Heart right ventricle (tissue), 16 donors: Measurements from ENCODE around the gene LRRC27. TPM values are rescaled to one million over a fixed set of nuclear protein-coding genes. Genes with fewer than 3 reads are reported as not detected.
A peak's percentile ranks its signal among the peaks of the same experiment; 100 is the strongest.
"Not testable (repeated sequence)": the region's sequence is repeated elsewhere in the genome, so short reads cannot be mapped to it uniquely, and the experiment has no call there.

Experiments used
- ATAC-seq, 8 donors: fragments of 200-7000 bp; cut with Tn5 transposase; one replicate each; pipeline ENCODE4 v1.9.1; 2020; ENCODE audit warnings: mild to moderate bottlenecking in 8 of 8, moderate library complexity in 8 of 8, moderate number of reproducible peaks in 1 of 8
- DNase-seq, 2 donors: peaks; one replicate each; pipeline ENCODE4 v3.0.0-alpha.2; 2020
- H3K27ac ChIP-seq, 10 donors: fragments of 200-600 bp; sonication (generic) in 2 of 10; one replicate each; pipeline versions ENCODE4 v1.5.0 to v1.8.0; 2020 to 2022; ENCODE audit warnings: mild to moderate bottlenecking in 3 of 10
- H3K27me3 ChIP-seq, 7 donors: fragments of 200-600 bp; one replicate each; pipeline ENCODE4 v1.8.0; 2021 to 2022; ENCODE audit warnings: mild to moderate bottlenecking in 2 of 7
- H3K36me3 ChIP-seq, 9 donors: fragments of 200-600 bp; sonication (generic) in 1 of 9; one replicate each; pipeline versions ENCODE4 v1.5.0 to v1.8.0; 2020 to 2022; ENCODE audit warnings: mild to moderate bottlenecking in 2 of 9
- H3K4me1 ChIP-seq, 9 donors: fragments of 200-600 bp; sonication (generic) in 1 of 9; one replicate each; pipeline versions ENCODE4 v1.5.0 to v1.8.0; 2020 to 2022; ENCODE audit warnings: mild to moderate bottlenecking in 4 of 9
- H3K4me3 ChIP-seq, 10 donors: fragments of 200-600 bp; sonication (generic) in 2 of 10; one replicate each; pipeline versions ENCODE4 v1.5.0 to v1.8.0; 2020 to 2022; ENCODE audit warnings: mild to moderate bottlenecking in 7 of 10, moderate library complexity in 2 of 10
- H3K9me3 ChIP-seq, 11 donors: fragments of 200-600 bp in 10 of 11; sonication (generic) in 2 of 11; one replicate each; pipeline versions ENCODE4 v1.5.0 to v1.8.0; 2013 to 2022; ENCODE audit warnings: mild to moderate bottlenecking in 2 of 11, control low read depth in 1 of 11, moderate library complexity in 1 of 11
- CTCF ChIP-seq, 9 donors: fragments of 200-600 bp; sonication (generic) in 2 of 9; IDR thresholded peaks; one replicate each; pipeline versions ENCODE4 v1.5.0 to v1.8.0; 2021 to 2022; ENCODE audit warnings: antibody characterized with exemption in 9 of 9, mild to moderate bottlenecking in 5 of 9, moderate library complexity in 1 of 9
- WGBS, 2 donors: extraction: QIAGEN DNeasy Blood & Tissue Kit; methylation state at CpG; one replicate each; pipeline ENCODE4 v1.1.7; 2013; ENCODE audit warnings: inconsistent platforms in 1 of 2; 5-methylcytosine and 5-hydroxymethylcytosine counted together
- intact Hi-C, 10 donors: fragments of 100-400 bp; cut with DNase I; formaldehyde crosslinking; loops; one replicate each; pipeline versions ENCODE4 v1.11.1 to v1.14.2; 2022
- polyA plus RNA-seq, 2 donors: library from polyadenylated mRNA; stranded (reverse); fragments of 200-250 nt; gene quantifications; one replicate each; pipeline ENCODE4 v1.2.3, GENCODE V29; 2013
- total RNA-seq, 10 donors: library from RNA; stranded (reverse); fragmentation: NEBNext Ultra II Directional in 3 of 10; extraction: Animal tissue kit (Norgen Biotek cat#: 25700) in 3 of 10; gene quantifications; one replicate each; pipeline versions ENCODE4 v1.2.1 to v1.2.4, GENCODE V29; 2021 to 2023
- donor health status: Arrhythmogenic right ventricular cardiomyopathy.
- donor health status: ischemic (EF 13 %, LVEDD 7.1; RV severe dilation, severe dysfunction).
- donor health status: healthy with polysubstance abuse.
- donor health status: DM: no; HTN: yes; CAD: no.
- donor health status: DM: no; HTN: no; CAD: no.
- donor health status: ischemic (EF 25% LVEDD 6.9; RV normal size, moderate dysfunction).
- donor health status: ischemic (EF 25% LVEDD 5.7; RV mildly dilated, moderate dysfunction).
- donor health status: healthy.
- donor health status: DM: yes; HTN: yes; CAD: no.
- donor health status: Ischemic cardiomyopathy.
- donor health status: ischemic (EF 35%, LVEDD 5.7; RV mildly dilated, moderate dysfunction).
- donor health status: nonischemic (EF 11% LVEDD 7.7; RV severe dilation, severe dysfunction).
- donor health status: DM: yes; HTN: yes; CAD: no.
- donor health status: PGD.
- donor health status: ischemic (EF 29% LVEDD 5.4; RV normal size, mild dysfunction).
- donor health status: nonischemic (EF 23%, LVEDD 6.1; RV moderate dilation, normal function).

The LRRC27 gene
- total and polyA plus RNA-seq, 12 donors = 3.0 to 8.1 (median 4.7) TPM

GRCh38 chr10:132293201-132293812, 38.7 kb upstream of the LRRC27 start:
- intact Hi-C loops = loop anchor here in 1 of 10 donors (5.0 kb wide), 1 partner anchor 56 kb away; no protein-coding TSS in a partner anchor
- TF ChIP-seq CTCF (IDR thresholded peaks at IDR 0.05) = no peak
- Histone ChIP-seq H3K4me3 (no peak overlapping the region), H3K27ac (no peak overlapping the region), H3K36me3 (no peaks in the 10 kb centered on the region), H3K27me3 (peaks cover 0 to 8% (median 0%) of the 10 kb centered on the region in 7 donors), H3K4me1 (peaks cover 0 to 15% (median 6%) of the 10 kb centered on the region in 9 donors), H3K9me3 (peaks cover 0 to 19% (median 5%) of the 10 kb centered on the region in 11 donors)
- WGBS, 2 donors = 49 to 50% methylated on average over 16 of the region's 16 CpGs
- ATAC-seq = peak in 7 of 8 donors; percentile 32 to 81 (median 49)
- no peak for DNase-seq

- intact Hi-C loops = loop anchor here in 1 of 10 donors (5.0 kb wide), 1 partner anchor 57 kb away; no protein-coding TSS in a partner anchor
- WGBS, 2 donors = 71 to 75% methylated on average over 25 of the region's 25 CpGs
- peaks cover 0 to 12% (median 2%) of the 10 kb centered on the region in 11 donors for H3K9me3 ChIP-seq
- TF ChIP-seq CTCF (IDR thresholded peaks at IDR 0.05) = no peak
- peak in 1 of 8 donors; percentile 6 for ATAC-seq
- H3K36me3 ChIP-seq = no peaks in the 10 kb centered on the region
- H3K27me3 ChIP-seq = peaks cover 0 to 8% (median 0%) of the 10 kb centered on the region in 7 donors
- DNase-seq = no peak
- H3K4me3 ChIP-seq = no peak overlapping the region
- H3K4me1 ChIP-seq = peaks cover 0 to 15% (median 6%) of the 10 kb centered on the region in 9 donors
- H3K27ac ChIP-seq = no peak overlapping the region
Observed at GRCh38 chr10:132293813-132294520, 38.0 kb upstream of the LRRC27 start.

- no peak overlapping the region for H3K27ac ChIP-seq
- 66 to 74% methylated on average over 23 of the region's 23 CpGs for WGBS, 2 donors
- H3K4me3 ChIP-seq = no peak overlapping the region
- H3K36me3 ChIP-seq = no peaks in the 10 kb centered on the region
- ATAC-seq (no peak), DNase-seq (no peak)
- peaks cover 0 to 4% (median 0%) of the 10 kb centered on the region in 11 donors for H3K9me3 ChIP-seq
- TF ChIP-seq CTCF (IDR thresholded peaks at IDR 0.05) = no peak
- H3K27me3 ChIP-seq = peaks cover 0 to 8% (median 0%) of the 10 kb centered on the region in 7 donors
- intact Hi-C loops = loop anchor here in 1 of 10 donors (5.0 kb wide), 1 partner anchor 57 kb away; no protein-coding TSS in a partner anchor
- peaks cover 0 to 15% (median 6%) of the 10 kb centered on the region in 9 donors for H3K4me1 ChIP-seq
Observed at GRCh38 chr10:132294561-132295318, 37.3 kb upstream of the LRRC27 start.

GRCh38 chr10:132295481-132295880, 36.5 kb upstream of the LRRC27 start:
- DNase-seq, H3K27me3 ChIP-seq, H3K9me3 ChIP-seq, ATAC-seq, H3K4me3 ChIP-seq, H3K27ac ChIP-seq, intact Hi-C loops, H3K36me3 ChIP-seq: not testable (repeated sequence)
- peaks cover 0 to 15% (median 6%) of the 10 kb centered on the region in 9 donors for H3K4me1 ChIP-seq
- 88 to 92% methylated on average over 23 of the region's 23 CpGs for WGBS, 2 donors
